ENCODE results near the gene HTR6. TPM values are rescaled to one million over a fixed set of nuclear protein-coding genes. Genes with fewer than 3 reads are reported as not detected.

Gene HTR6
- total and polyA plus RNA-seq, 2 donors: not detected

- DNase-seq (ENCODE audit: extremely low spot score): no peak
- Histone ChIP-seq H3K36me3 (ENCODE audit: insufficient read depth) (no peaks in the 10 kb centered on the region), H3K4me1 (ENCODE audit: insufficient read depth) (no peaks in the 10 kb centered on the region), H3K4me3 (ENCODE audit: low read depth, low read length) (no peak overlapping the region), H3K27ac (ENCODE audit: low read depth) (no peak overlapping the region)
- WGBS: 87% methylated on average over 12 of the region's 12 CpGs
These were observed 46.3 kb downstream of the HTR6 start for GRCh38 chr1:19710825-19711611.

DNA sequence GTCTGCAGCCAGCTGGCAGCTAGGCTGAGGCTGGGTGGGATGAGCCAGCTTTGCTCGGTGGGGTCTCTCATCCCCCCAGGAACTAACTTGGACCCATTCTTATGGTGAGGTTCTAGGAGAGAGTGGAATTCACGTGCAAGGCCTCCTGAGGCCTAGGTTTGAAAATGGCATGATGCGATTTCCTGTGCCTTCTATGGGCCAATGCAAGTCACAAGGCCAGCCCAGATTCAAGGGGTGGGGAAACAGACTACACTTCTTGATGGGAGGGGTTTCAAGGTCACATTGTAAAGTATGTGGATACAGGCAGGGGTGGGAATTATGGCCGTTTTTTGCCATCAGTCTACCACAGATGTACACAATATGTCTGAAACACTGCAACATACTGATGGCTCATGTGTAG, 48.3 kb downstream of the HTR6 start:
- 75% methylated on average over 4 of the region's 4 CpGs for WGBS
- no peak for DNase-seq (ENCODE audit: extremely low spot score)
- H3K36me3 ChIP-seq (ENCODE audit: insufficient read depth): no peaks in the 10 kb centered on the region
- H3K27ac ChIP-seq (ENCODE audit: low read depth): no peak overlapping the region
- no peak overlapping the region for H3K4me3 ChIP-seq (ENCODE audit: low read depth, low read length)
- H3K4me1 ChIP-seq (ENCODE audit: insufficient read depth): no peaks in the 10 kb centered on the region

DNA sequence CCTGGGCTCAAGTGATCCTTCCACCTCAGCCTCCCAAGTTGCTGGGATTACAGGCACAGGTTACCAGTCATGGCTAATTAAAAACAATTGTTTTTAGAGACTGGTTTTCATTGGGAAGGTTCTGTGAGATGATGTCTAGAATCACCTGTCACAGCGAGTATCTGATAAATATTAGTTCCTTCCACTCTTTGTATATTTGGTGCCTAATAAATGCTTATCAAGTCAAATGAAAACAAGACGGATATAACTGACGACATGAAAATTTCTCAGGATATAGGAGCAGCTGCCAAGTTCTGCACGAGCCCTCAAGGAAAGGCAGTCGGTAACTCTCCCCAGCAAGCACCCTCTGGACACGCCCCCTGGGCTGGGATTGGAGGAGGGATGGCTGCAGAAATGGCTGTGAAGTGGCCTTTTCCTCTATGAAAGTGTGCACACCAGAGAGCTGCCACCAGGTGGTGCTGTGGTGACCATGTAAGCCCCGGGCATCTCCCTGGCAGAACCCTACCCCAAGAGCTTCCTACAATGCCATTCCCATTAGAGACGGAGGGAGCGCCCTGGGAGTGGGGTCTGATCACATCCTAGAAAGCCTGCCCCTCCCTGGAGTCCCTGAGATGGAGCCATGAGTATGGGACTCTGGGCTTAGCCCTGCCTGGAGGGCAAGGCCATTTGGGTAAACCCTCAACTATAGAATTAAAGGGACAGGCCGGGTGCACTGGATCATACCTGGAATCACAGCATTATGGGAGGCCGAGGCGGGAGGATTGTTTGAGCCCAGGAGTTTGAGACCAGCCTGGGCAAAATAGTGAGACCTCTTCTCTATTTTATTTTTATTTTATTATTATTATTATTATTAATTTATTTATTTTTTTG, 50.9 kb downstream of the HTR6 start:
- peak; percentile 42 for DNase-seq (ENCODE audit: extremely low spot score)
- Histone ChIP-seq H3K27ac (ENCODE audit: low read depth) (no peak overlapping the region), H3K36me3 (ENCODE audit: insufficient read depth) (no peaks in the 10 kb centered on the region), H3K4me1 (ENCODE audit: insufficient read depth) (no peaks in the 10 kb centered on the region), H3K4me3 (ENCODE audit: low read depth, low read length) (no peak overlapping the region)
- 33% methylated on average over 12 of the region's 12 CpGs for WGBS

DNA sequence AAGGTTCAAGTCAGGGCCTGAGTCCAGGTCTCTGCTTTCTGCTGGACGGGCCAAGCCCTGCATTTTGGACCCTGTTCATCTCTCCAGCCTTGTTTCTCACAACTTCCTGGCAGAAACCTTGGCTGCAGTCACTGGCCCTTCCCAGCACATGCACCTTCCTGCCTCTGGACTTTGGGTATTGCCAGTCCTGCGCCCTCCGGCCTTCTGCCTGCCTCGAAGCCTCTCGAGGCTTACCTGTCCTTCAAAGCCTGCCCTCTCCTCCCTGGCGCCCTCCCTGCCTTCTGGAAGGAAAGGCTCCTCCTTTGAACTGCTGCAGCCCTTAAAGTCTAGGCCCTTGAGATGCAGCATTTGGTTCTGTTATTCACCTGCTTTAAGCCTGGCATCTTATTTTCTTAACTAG, 52.8 kb downstream of the HTR6 start:
- WGBS: 83% methylated on average over 6 of the region's 6 CpGs

GRCh38 chr1:19720174-19720573, 55.5 kb downstream of the HTR6 start:
- no peak overlapping the region for H3K4me3 ChIP-seq (ENCODE audit: low read depth, low read length)
- DNase-seq (ENCODE audit: extremely low spot score): no peak
- WGBS: 96% methylated on average over 4 of the region's 4 CpGs
- H3K27ac ChIP-seq (ENCODE audit: low read depth): no peak overlapping the region
- no peaks in the 10 kb centered on the region for H3K36me3 ChIP-seq (ENCODE audit: insufficient read depth)
- no peaks in the 10 kb centered on the region for H3K4me1 ChIP-seq (ENCODE audit: insufficient read depth)

More for the DNA sequence above, 52.8 kb downstream of the HTR6 start:
- Histone ChIP-seq H3K4me1 (ENCODE audit: insufficient read depth) (no peaks in the 10 kb centered on the region), H3K27ac (ENCODE audit: low read depth) (no peak overlapping the region), H3K4me3 (ENCODE audit: low read depth, low read length) (no peak overlapping the region), H3K36me3 (ENCODE audit: insufficient read depth) (no peaks in the 10 kb centered on the region)
- no peak for DNase-seq (ENCODE audit: extremely low spot score)

DNA sequence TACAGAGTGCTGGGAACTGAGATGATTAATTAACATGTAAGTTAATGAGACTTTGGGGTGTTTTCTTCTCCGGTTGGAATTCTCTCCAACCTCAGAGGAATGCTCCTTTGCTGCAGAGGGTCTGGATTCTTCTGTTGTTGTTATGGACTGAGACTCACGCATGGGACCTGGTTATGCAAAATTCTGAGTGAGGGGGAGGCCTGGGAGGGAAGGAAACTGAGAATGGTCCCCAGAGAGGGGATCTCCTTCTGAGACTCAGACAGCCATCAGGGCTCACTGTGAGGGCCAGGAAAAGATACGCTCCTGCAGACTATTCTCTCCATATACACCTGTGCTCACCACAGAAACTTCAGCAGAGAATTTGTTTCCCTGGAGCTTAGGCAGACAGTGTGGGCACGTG, 56.3 kb downstream of the HTR6 start:
- WGBS: 71% methylated on average over 4 of the region's 4 CpGs
- H3K4me1 ChIP-seq (ENCODE audit: insufficient read depth): no peaks in the 10 kb centered on the region
- DNase-seq (ENCODE audit: extremely low spot score): no peak
- no peak overlapping the region for H3K4me3 ChIP-seq (ENCODE audit: low read depth, low read length)
- H3K27ac ChIP-seq (ENCODE audit: low read depth): no peak overlapping the region
- H3K36me3 ChIP-seq (ENCODE audit: insufficient read depth): no peaks in the 10 kb centered on the region

DNA sequence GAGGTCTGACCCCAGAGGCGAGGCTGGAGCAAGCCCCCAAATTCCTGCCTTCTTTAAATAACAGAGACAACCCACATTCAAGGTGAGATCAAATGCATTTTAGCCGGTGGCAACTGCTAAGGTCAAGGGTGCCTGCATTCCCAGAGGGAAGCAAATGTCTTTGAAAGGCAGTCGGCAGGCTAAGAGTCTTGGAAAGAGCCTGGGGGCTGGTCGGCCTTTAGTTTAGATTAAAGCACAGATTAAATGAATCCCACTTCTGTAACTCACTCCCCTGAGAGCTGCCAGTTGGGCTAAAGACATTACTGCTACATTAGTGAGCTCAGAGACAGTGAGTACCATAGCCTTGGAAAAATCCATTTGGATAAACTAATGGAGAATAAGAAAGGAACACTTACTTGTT, 59.2 kb downstream of the HTR6 start:
- WGBS: 53% methylated on average over 4 of the region's 4 CpGs
- Histone ChIP-seq H3K4me3 (ENCODE audit: low read depth, low read length) (no peak overlapping the region), H3K36me3 (ENCODE audit: insufficient read depth) (no peaks in the 10 kb centered on the region), H3K4me1 (ENCODE audit: insufficient read depth) (no peaks in the 10 kb centered on the region), H3K27ac (ENCODE audit: low read depth) (no peak overlapping the region)
- no peak for DNase-seq (ENCODE audit: extremely low spot score)

- 95% methylated on average over 9 of the region's 9 CpGs for WGBS
- DNase-seq (ENCODE audit: extremely low spot score): no peak
- no peaks in the 10 kb centered on the region for H3K36me3 ChIP-seq (ENCODE audit: insufficient read depth)
- H3K27ac ChIP-seq (ENCODE audit: low read depth): no peak overlapping the region
- H3K4me3 ChIP-seq (ENCODE audit: low read depth, low read length): no peak overlapping the region
- H3K4me1 ChIP-seq (ENCODE audit: insufficient read depth): no peaks in the 10 kb centered on the region
These were observed 60.9 kb downstream of the HTR6 start for GRCh38 chr1:19725606-19726005.

DNA sequence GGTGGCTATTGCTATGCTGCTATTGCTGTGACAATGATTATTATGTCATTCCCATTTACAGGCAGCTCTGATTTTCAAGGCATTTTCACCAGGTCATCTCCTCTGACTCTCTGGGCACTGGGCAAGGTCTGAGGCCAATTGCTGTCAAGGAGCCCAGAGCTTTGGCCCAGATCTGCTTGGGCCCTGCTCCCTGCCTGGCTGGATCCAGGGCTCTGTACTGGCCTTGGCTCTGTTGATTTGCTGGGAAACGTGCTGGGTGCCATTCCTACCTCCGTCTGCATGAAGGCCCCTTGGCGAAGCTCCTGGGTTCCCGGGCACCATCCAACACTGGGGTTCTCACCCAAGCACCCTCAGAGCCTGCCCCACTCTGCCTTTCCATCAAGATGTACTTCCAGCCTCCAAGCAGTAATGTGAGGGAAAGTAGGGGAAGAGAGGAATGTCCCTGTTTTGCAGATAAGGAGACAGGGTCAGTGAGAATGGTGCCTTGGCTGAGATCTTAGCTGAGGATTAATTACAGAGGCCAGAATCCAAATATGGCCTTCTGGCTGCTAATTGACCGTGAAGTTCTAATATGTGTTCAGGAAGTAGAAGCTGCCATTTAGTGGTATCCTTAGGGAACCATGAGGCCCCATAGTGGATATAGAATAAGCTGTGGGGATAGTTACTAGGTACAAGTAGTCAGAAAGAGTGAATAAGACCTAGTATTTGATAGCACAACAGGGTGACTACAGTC, 63.9 kb downstream of the HTR6 start:
- no peak for DNase-seq (ENCODE audit: extremely low spot score)
- Histone ChIP-seq H3K4me3 (ENCODE audit: low read depth, low read length) (no peak overlapping the region), H3K36me3 (ENCODE audit: insufficient read depth) (no peaks in the 10 kb centered on the region), H3K4me1 (ENCODE audit: insufficient read depth) (no peaks in the 10 kb centered on the region), H3K27ac (ENCODE audit: low read depth) (no peak overlapping the region)
- 85% methylated on average over 5 of the region's 5 CpGs for WGBS

- 94% methylated on average over 3 of the region's 3 CpGs for WGBS
- no peak for DNase-seq (ENCODE audit: extremely low spot score)
- H3K36me3 ChIP-seq (ENCODE audit: insufficient read depth): no peaks in the 10 kb centered on the region
- H3K27ac ChIP-seq (ENCODE audit: low read depth): no peak overlapping the region
- H3K4me1 ChIP-seq (ENCODE audit: insufficient read depth): no peaks in the 10 kb centered on the region
- no peak overlapping the region for H3K4me3 ChIP-seq (ENCODE audit: low read depth, low read length)
These were observed 65.6 kb downstream of the HTR6 start for GRCh38 chr1:19730232-19730631.

Other genes starting within 250 kb of the HTR6 start
- gene CAPZB, start 179.3 kb upstream of the HTR6 start, total RNA-seq: 77.1 TPM
- 372 TPM for gene CAPZB, start 179.3 kb upstream of the HTR6 start, polyA plus RNA-seq
- 59.3 TPM for gene NBL1, start 20.6 kb upstream of the HTR6 start, total RNA-seq
- 374 TPM for gene NBL1, start 20.6 kb upstream of the HTR6 start, polyA plus RNA-seq
- gene TMCO4, start 135.0 kb downstream of the HTR6 start, total RNA-seq: 12.7 TPM
- gene TMCO4, start 135.0 kb downstream of the HTR6 start, polyA plus RNA-seq: 19.9 TPM
- gene RNF186, start 150.4 kb downstream of the HTR6 start, total RNA-seq: not detected
- not detected for gene RNF186, start 150.4 kb downstream of the HTR6 start, polyA plus RNA-seq
- gene OTUD3, start 217.5 kb downstream of the HTR6 start, total RNA-seq: 11.8 TPM
- gene OTUD3, start 217.5 kb downstream of the HTR6 start, polyA plus RNA-seq: 3.4 TPM